ENCODE data around the gene F3. TPM values are rescaled to one million over a fixed set of nuclear protein-coding genes. Genes with fewer than 3 reads are reported as not detected.
A peak's percentile ranks its signal among the peaks of the same experiment; 100 is the strongest.

The F3 gene
- total RNA-seq, 1 donor from 2014 or later: 95.0 TPM

- Mint-ChIP-seq H3K27ac (no peak overlapping the region), H3K36me3 (ENCODE audit: insufficient read depth) (peaks cover 9% of the 10 kb centered on the region), H3K4me3 (ENCODE audit: low read depth) (no peak overlapping the region), H3K4me1 (ENCODE audit: low read depth) (peaks cover 21% of the 10 kb centered on the region), H3K27me3 (no peaks in the 10 kb centered on the region), H3K9me3 (ENCODE audit: low read depth) (peaks cover 5% of the 10 kb centered on the region)
- peak; percentile 18 for DNase-seq (ENCODE audit: low spot score, unreplicated experiment)
- peak; percentile 79 for TF ChIP-seq CTCF (IDR thresholded peaks at IDR 0.05; ENCODE audit: unreplicated experiment)
These were observed 27.3 kb downstream of the F3 start for GRCh38 chr1:94514095-94514727.

GRCh38 chr1:94512816-94513215 lies 28.7 kb downstream of the F3 start:
- peaks cover 18% of the 10 kb centered on the region for H3K36me3 Mint-ChIP-seq (ENCODE audit: insufficient read depth)
- H3K4me1 Mint-ChIP-seq (ENCODE audit: low read depth): peaks cover 17% of the 10 kb centered on the region
- no peak overlapping the region for H3K4me3 Mint-ChIP-seq (ENCODE audit: low read depth)
- peaks cover 5% of the 10 kb centered on the region for H3K9me3 Mint-ChIP-seq (ENCODE audit: low read depth)
- H3K27me3 Mint-ChIP-seq: no peaks in the 10 kb centered on the region
- no peak for TF ChIP-seq CTCF (IDR thresholded peaks at IDR 0.05; ENCODE audit: unreplicated experiment)
- no peak for DNase-seq (ENCODE audit: low spot score, unreplicated experiment)
- H3K27ac Mint-ChIP-seq: no peak overlapping the region

GRCh38 chr1:94504601-94505000 lies 37.0 kb downstream of the F3 start:
- no peaks in the 10 kb centered on the region for H3K4me1 Mint-ChIP-seq (ENCODE audit: low read depth)
- peaks cover 51% of the 10 kb centered on the region for H3K36me3 Mint-ChIP-seq (ENCODE audit: insufficient read depth)
- no peak for TF ChIP-seq CTCF (IDR thresholded peaks at IDR 0.05; ENCODE audit: unreplicated experiment)
- no peaks in the 10 kb centered on the region for H3K27me3 Mint-ChIP-seq
- peaks cover 3% of the 10 kb centered on the region for H3K9me3 Mint-ChIP-seq (ENCODE audit: low read depth)
- H3K27ac Mint-ChIP-seq: no peak overlapping the region
- H3K4me3 Mint-ChIP-seq (ENCODE audit: low read depth): no peak overlapping the region
- no peak for DNase-seq (ENCODE audit: low spot score, unreplicated experiment)

- Mint-ChIP-seq H3K27me3 (no peaks in the 10 kb centered on the region), H3K36me3 (ENCODE audit: insufficient read depth) (peaks cover 49% of the 10 kb centered on the region), H3K27ac (peak overlapping the region; percentile 29), H3K4me1 (ENCODE audit: low read depth) (no peaks in the 10 kb centered on the region), H3K4me3 (ENCODE audit: low read depth) (no peak overlapping the region), H3K9me3 (ENCODE audit: low read depth) (no peaks in the 10 kb centered on the region)
- no peak for DNase-seq (ENCODE audit: low spot score, unreplicated experiment)
- no peak for TF ChIP-seq CTCF (IDR thresholded peaks at IDR 0.05; ENCODE audit: unreplicated experiment)
These were observed 38.4 kb downstream of the F3 start for GRCh38 chr1:94503153-94503552.

- no peaks in the 10 kb centered on the region for H3K9me3 Mint-ChIP-seq (ENCODE audit: low read depth)
- no peak overlapping the region for H3K27ac Mint-ChIP-seq
- H3K36me3 Mint-ChIP-seq (ENCODE audit: insufficient read depth): peaks cover 46% of the 10 kb centered on the region
These were observed 39.6 kb downstream of the F3 start for GRCh38 chr1:94501935-94502334.

More at GRCh38 chr1:94501935-94502334, 39.6 kb downstream of the F3 start:
- DNase-seq (ENCODE audit: low spot score, unreplicated experiment): no peak
- H3K4me3 Mint-ChIP-seq (ENCODE audit: low read depth): no peak overlapping the region
- no peaks in the 10 kb centered on the region for H3K27me3 Mint-ChIP-seq
- H3K4me1 Mint-ChIP-seq (ENCODE audit: low read depth): no peaks in the 10 kb centered on the region
- TF ChIP-seq CTCF (IDR thresholded peaks at IDR 0.05; ENCODE audit: unreplicated experiment): no peak

All from progenitor cell of endocrine pancreas (in vitro differentiated cells).